Natural killer cell (primary cell): ENCODE measurements around the gene DBNDD2. TPM values are rescaled to one million over a fixed set of nuclear protein-coding genes. Genes with fewer than 3 reads are reported as not detected.
A peak's percentile ranks its signal among the peaks of the same experiment; 100 is the strongest.

Experiments
- ATAC-seq, 3 donors: fragments of 150-1000 bp in 2 of 3; fragments of 200-7000 bp in 1 of 3; cut with Tn5 transposase; 1 replicate in 1 of 3; 2 replicates in 2 of 3; pipeline ENCODE4 v1.10.0; 2021; ENCODE audit warnings: mild to moderate bottlenecking in 2 of 3, moderate library complexity in 2 of 3
- DNase-seq, 2 donors: peaks; one replicate each; pipeline versions ENCODE4 v3.0.0 to v3.0.0-alpha.2; 2013 to 2021; ENCODE audit warnings: mixed read lengths in 1 of 2
- H3K27ac ChIP-seq: one replicate; pipeline ENCODE4 v1.5.1; 2013; ENCODE audit warnings: mild to moderate bottlenecking, low read length
- H3K27me3 ChIP-seq: one replicate; pipeline ENCODE4 v1.6.1; 2013; ENCODE audit warnings: low read length; ENCODE audit not compliant: control insufficient read depth, insufficient read depth
- H3K36me3 ChIP-seq: one replicate; pipeline ENCODE4 v1.6.1; 2013; ENCODE audit warnings: low read length; ENCODE audit not compliant: control insufficient read depth, insufficient read depth
- H3K4me1 ChIP-seq: one replicate; pipeline ENCODE4 v1.6.1; 2013; ENCODE audit warnings: low read length; ENCODE audit not compliant: control insufficient read depth, insufficient read depth
- H3K4me3 ChIP-seq: one replicate; pipeline ENCODE4 v1.5.1; 2013; ENCODE audit warnings: low read length
- H3K9me3 ChIP-seq: one replicate; pipeline ENCODE4 v1.6.1; 2013; ENCODE audit warnings: low read length; ENCODE audit not compliant: control insufficient read depth, insufficient read depth
- H3K27ac Mint-ChIP-seq, 2 donors: one replicate each; pipeline ENCODE4 v1.8.0; 2022; ENCODE audit warnings: mild to moderate bottlenecking in 2 of 2, mixed read lengths in 2 of 2, moderate library complexity in 1 of 2
- H3K27me3 Mint-ChIP-seq, 2 donors: one replicate each; pipeline ENCODE4 v1.8.0; 2022; ENCODE audit warnings: low read depth in 2 of 2, mixed read lengths in 2 of 2
- H3K36me3 Mint-ChIP-seq: one replicate; pipeline ENCODE4 v1.8.0; 2022; ENCODE audit warnings: mixed read lengths
- H3K4me1 Mint-ChIP-seq, 2 donors: one replicate each; pipeline ENCODE4 v1.8.0; 2022; ENCODE audit warnings: mixed read lengths in 2 of 2
- H3K4me3 Mint-ChIP-seq: one replicate; pipeline ENCODE4 v1.8.0; 2022; ENCODE audit warnings: mild to moderate bottlenecking, moderate library complexity, mixed read lengths
- H3K9me3 Mint-ChIP-seq, 2 donors: one replicate each; pipeline ENCODE4 v1.8.0; 2022; ENCODE audit warnings: mixed read lengths in 2 of 2
- CTCF ChIP-seq: fragments of 200-600 bp; IDR thresholded peaks from one replicate; pipeline ENCODE4 v1.8.0; 2022; ENCODE audit warnings: antibody characterized with exemption
- WGBS: methylation state at CpG from one replicate; pipeline ENCODE4 v1.1.7; 2013; ENCODE audit warnings: missing lambda C conversion rate; ENCODE audit not compliant: insufficient coverage; 5-methylcytosine and 5-hydroxymethylcytosine counted together
- intact Hi-C: fragments of 100-400 bp; cut with micrococcal nuclease; formaldehyde crosslinking; loops from one replicate; pipeline ENCODE4 v1.14.2; 2022
- total RNA-seq, 4 donors: library from RNA; stranded (reverse); fragments of 120-200 nt in 1 of 4; gene quantifications; one replicate each; pipeline versions ENCODE4 v1.2.3 to v1.2.4, GENCODE V29; 2013 to 2022

DBNDD2 gene
- total RNA-seq, result 10 to 100 TPM; 13.0 to 14.7 (median 13.3) TPM
- 3.9 TPM for total RNA-seq (2013)

- Mint-ChIP-seq H3K27ac (peak within 1 kb of the TSS; percentile 63 to 86), H3K4me1 (peaks cover 7 to 32% of the 10 kb centered on the region in 2 donors), H3K4me3 (peak within 1 kb of the TSS; percentile 84), H3K27me3 (peaks cover 0 to 3% of the 10 kb centered on the region in 2 donors), H3K36me3 (no peaks in the 10 kb centered on the region), H3K9me3 (no peaks in the 10 kb centered on the region)
- no peak within 1 kb of the TSS for H3K27ac ChIP-seq
- no peaks in the 10 kb centered on the region for H3K27me3 ChIP-seq
- no peak for TF ChIP-seq CTCF
- intact Hi-C loops, result no loop called here
- ATAC-seq, result no peak
- peaks cover 2% of the 10 kb centered on the region for H3K36me3 ChIP-seq
- H3K4me3 ChIP-seq, result peak within 1 kb of the TSS; percentile 64
- DNase-seq, result peak in 1 of 2 donors; percentile 75
- no peaks in the 10 kb centered on the region for H3K9me3 ChIP-seq
- peaks cover 20% of the 10 kb centered on the region for H3K4me1 ChIP-seq
- 91% methylated on average over 19 of the region's 21 CpGs for WGBS
Measured at GRCh38 chr20:45407783-45408645, at the start of gene DBNDD2. DBNDD2 (plus strand) TSS chr20:45408289; CDS start chr20:45408468, 179 bp downstream.

- Histone ChIP-seq H3K36me3 (no peaks in the 10 kb centered on the region), H3K9me3 (no peaks in the 10 kb centered on the region), H3K27me3 (no peaks in the 10 kb centered on the region), H3K27ac (no peak overlapping the region), H3K4me3 (no peak overlapping the region), H3K4me1 (peaks cover 12% of the 10 kb centered on the region)
- H3K27me3 Mint-ChIP-seq, result no peaks in the 10 kb centered on the region
- DNase-seq (no peak), ATAC-seq (no peak)
- H3K4me1 Mint-ChIP-seq, result peaks cover 16% of the 10 kb centered on the region in 2 donors
- 94% methylated on average over 7 of the region's 7 CpGs for WGBS
- no peaks in the 10 kb centered on the region for H3K36me3 Mint-ChIP-seq
- H3K4me3 Mint-ChIP-seq, result no peak overlapping the region
- no peak overlapping the region for H3K27ac Mint-ChIP-seq
- no peak for TF ChIP-seq CTCF
- H3K9me3 Mint-ChIP-seq, result no peaks in the 10 kb centered on the region
- intact Hi-C loops, result loop anchor here (10.0 kb wide), 1 partner anchor 64 kb away; no protein-coding TSS in a partner anchor
Measured at GRCh38 chr20:45359069-45359405, 49.1 kb upstream of the DBNDD2 start.

- Mint-ChIP-seq H3K4me3 (no peak overlapping the region), H3K27me3 (no peaks in the 10 kb centered on the region), H3K27ac (no peak overlapping the region), H3K4me1 (peaks cover 18 to 22% of the 10 kb centered on the region in 2 donors), H3K9me3 (no peaks in the 10 kb centered on the region), H3K36me3 (no peaks in the 10 kb centered on the region)
- intact Hi-C loops, result loop anchor here (10.0 kb wide), 1 partner anchor 65 kb away; no protein-coding TSS in a partner anchor
- WGBS, result 90% methylated on average over 9 of the region's 9 CpGs
- Histone ChIP-seq H3K27me3 (no peaks in the 10 kb centered on the region), H3K4me1 (peaks cover 14% of the 10 kb centered on the region), H3K27ac (no peak overlapping the region), H3K9me3 (no peaks in the 10 kb centered on the region), H3K36me3 (no peaks in the 10 kb centered on the region), H3K4me3 (no peak overlapping the region)
- DNase-seq, result no peak
- TF ChIP-seq CTCF, result no peak
- ATAC-seq, result no peak
Measured at GRCh38 chr20:45359406-45360148, 48.5 kb upstream of the DBNDD2 start.
